Progenitor cell of endocrine pancreas (in vitro differentiated cells): ENCODE data around the gene SLC39A10. TPM values are rescaled to one million over a fixed set of nuclear protein-coding genes. Genes with fewer than 3 reads are reported as not detected.

Experiments used
- DNase-seq: peaks from one replicate; pipeline ENCODE4 v3.0.0; 2021; ENCODE audit warnings: low spot score; ENCODE audit not compliant: unreplicated experiment
- H3K27ac Mint-ChIP-seq: 2 replicates; pipeline ENCODE4 v1.8.0; 2021; ENCODE audit warnings: mild to moderate bottlenecking, moderate library complexity, mixed read lengths
- H3K27me3 Mint-ChIP-seq: 2 replicates; pipeline ENCODE4 v1.8.0; 2021; ENCODE audit warnings: mixed read lengths
- H3K36me3 Mint-ChIP-seq: 2 replicates; pipeline ENCODE4 v1.8.0; 2022; ENCODE audit warnings: mixed read lengths; ENCODE audit not compliant: insufficient read depth
- H3K4me1 Mint-ChIP-seq: 2 replicates; pipeline ENCODE4 v1.8.0; 2021; ENCODE audit warnings: low read depth, mixed read lengths
- H3K4me3 Mint-ChIP-seq: 2 replicates; pipeline ENCODE4 v1.8.0; 2021; ENCODE audit warnings: low read depth, mild to moderate bottlenecking, moderate library complexity, mixed read lengths
- H3K9me3 Mint-ChIP-seq: 2 replicates; pipeline ENCODE4 v1.8.0; 2021; ENCODE audit warnings: low read depth, mixed read lengths
- total RNA-seq: library from RNA; stranded (reverse); gene quantifications from 2 replicates; pipeline ENCODE4 v1.2.1, GENCODE V29; 2021
- TF ChIP-seq, protein P1 (sequence below): fragments of 200-600 bp; sonication (generic); IDR thresholded peaks from one replicate; pipeline ENCODE4 v1.5.0; 2021; ENCODE audit warnings: antibody characterized with exemption, mild to moderate bottlenecking; ENCODE audit not compliant: unreplicated experiment

The SLC39A10 gene
- total RNA-seq, 1 donor from 2014 or later, result 181 TPM

DNA sequence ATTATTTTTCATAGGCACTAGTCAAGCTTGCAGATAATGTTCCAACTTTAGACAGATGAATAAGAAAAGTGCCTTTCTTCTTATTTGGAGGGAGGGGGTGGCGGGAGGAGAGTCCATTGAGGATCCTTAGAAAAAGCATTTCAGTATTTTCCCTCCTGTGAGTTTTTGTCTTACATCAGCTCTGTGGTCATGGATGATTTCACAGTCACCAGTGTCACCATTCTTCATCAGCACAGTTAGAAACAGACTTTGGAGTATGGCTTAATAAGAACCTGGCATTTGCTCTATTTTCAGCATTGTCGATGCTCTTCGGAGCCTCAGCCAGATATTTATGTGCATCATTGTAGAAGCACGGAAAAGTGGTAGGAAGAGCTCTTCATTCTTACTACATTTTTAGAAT, 70.1 kb downstream of the SLC39A10 start:
- TF ChIP-seq, protein P1, sequence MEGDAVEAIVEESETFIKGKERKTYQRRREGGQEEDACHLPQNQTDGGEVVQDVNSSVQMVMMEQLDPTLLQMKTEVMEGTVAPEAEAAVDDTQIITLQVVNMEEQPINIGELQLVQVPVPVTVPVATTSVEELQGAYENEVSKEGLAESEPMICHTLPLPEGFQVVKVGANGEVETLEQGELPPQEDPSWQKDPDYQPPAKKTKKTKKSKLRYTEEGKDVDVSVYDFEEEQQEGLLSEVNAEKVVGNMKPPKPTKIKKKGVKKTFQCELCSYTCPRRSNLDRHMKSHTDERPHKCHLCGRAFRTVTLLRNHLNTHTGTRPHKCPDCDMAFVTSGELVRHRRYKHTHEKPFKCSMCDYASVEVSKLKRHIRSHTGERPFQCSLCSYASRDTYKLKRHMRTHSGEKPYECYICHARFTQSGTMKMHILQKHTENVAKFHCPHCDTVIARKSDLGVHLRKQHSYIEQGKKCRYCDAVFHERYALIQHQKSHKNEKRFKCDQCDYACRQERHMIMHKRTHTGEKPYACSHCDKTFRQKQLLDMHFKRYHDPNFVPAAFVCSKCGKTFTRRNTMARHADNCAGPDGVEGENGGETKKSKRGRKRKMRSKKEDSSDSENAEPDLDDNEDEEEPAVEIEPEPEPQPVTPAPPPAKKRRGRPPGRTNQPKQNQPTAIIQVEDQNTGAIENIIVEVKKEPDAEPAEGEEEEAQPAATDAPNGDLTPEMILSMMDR, result no peak
- peaks cover 34% of the 10 kb centered on the region for H3K36me3 Mint-ChIP-seq
- peaks cover 28% of the 10 kb centered on the region for H3K4me1 Mint-ChIP-seq
- no peak overlapping the region for H3K27ac Mint-ChIP-seq
- no peaks in the 10 kb centered on the region for H3K27me3 Mint-ChIP-seq
- no peak overlapping the region for H3K4me3 Mint-ChIP-seq
- H3K9me3 Mint-ChIP-seq, result no peaks in the 10 kb centered on the region
- no peak for DNase-seq

DNA sequence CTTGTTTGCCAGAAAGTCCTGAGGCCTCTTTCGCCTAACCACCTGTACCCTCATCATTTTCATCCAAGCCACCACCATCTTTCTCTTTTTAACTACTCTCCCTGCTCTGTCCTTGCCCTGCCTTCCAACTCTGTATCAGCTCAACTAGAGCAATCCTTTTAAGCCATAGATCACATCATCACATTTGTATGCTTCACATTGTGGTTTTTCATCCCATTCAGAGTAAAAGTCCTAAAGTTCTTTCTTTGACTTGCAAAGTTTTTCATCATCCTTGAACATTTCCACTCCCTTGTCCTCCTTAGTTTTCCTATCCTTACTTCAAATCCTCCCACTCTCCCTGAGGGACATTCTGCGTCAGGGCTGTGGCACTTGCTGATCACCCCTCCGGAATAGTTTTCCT, 73.9 kb downstream of the SLC39A10 start:
- no peak overlapping the region for H3K4me3 Mint-ChIP-seq
- H3K36me3 Mint-ChIP-seq, result peaks cover 41% of the 10 kb centered on the region
- no peaks in the 10 kb centered on the region for H3K9me3 Mint-ChIP-seq
- TF ChIP-seq, protein P1, result no peak
- DNase-seq, result no peak
- peaks cover 7% of the 10 kb centered on the region for H3K4me1 Mint-ChIP-seq
- peak overlapping the region; percentile 11 for H3K27ac Mint-ChIP-seq
- H3K27me3 Mint-ChIP-seq, result no peaks in the 10 kb centered on the region

DNA sequence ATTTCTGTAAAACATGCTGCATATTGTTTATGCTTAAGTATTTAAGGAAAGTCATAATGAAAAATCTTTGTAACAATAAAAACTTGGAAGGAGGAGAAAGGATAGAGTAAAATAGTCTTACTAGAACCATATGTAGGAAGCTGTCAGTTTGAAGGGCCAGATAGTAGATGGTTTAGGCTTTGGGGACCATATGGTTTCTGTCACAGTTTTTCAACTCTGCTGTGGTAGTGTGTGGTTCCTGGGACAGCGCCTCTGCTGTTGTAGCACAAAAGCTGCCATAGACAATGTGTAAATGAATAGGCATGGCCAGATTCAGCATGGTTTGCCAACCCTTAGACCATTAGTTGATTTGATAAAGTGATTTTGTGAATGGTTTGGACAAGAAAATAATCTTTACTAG, 75.5 kb downstream of the SLC39A10 start:
- peaks cover 38% of the 10 kb centered on the region for H3K36me3 Mint-ChIP-seq
- TF ChIP-seq, protein P1, result no peak

DNA sequence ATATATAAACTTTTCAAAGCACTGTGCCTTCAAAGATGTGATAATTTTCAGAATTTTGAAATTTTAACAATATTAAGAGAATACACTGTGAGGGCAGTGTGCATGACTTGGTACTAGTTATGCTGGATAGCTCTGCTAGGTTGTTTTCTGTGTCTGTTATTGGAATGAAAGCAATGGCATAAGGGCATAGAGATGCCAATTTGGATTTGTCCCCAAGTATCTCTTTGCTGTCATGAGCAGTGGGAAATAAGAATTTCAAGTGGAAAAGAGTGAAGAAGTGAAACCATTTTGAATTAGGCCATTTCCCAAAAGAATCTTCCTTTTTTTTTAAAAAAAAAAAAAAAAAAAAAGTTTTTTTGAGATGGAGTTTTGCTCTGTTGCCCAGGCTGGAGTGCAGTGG, 76.8 kb downstream of the SLC39A10 start:
- Mint-ChIP-seq H3K27ac (no peak overlapping the region), H3K9me3 (no peaks in the 10 kb centered on the region), H3K4me1 (peaks cover 2% of the 10 kb centered on the region), H3K4me3 (no peak overlapping the region), H3K27me3 (no peaks in the 10 kb centered on the region), H3K36me3 (peaks cover 42% of the 10 kb centered on the region)
- TF ChIP-seq, protein P1, result no peak
- DNase-seq, result no peak

More for the DNA sequence above, 75.5 kb downstream of the SLC39A10 start:
- H3K27me3 Mint-ChIP-seq, result no peaks in the 10 kb centered on the region
- no peak overlapping the region for H3K4me3 Mint-ChIP-seq
- H3K27ac Mint-ChIP-seq, result no peak overlapping the region
- no peaks in the 10 kb centered on the region for H3K9me3 Mint-ChIP-seq
- H3K4me1 Mint-ChIP-seq, result peaks cover 2% of the 10 kb centered on the region
- no peak for DNase-seq

DNA sequence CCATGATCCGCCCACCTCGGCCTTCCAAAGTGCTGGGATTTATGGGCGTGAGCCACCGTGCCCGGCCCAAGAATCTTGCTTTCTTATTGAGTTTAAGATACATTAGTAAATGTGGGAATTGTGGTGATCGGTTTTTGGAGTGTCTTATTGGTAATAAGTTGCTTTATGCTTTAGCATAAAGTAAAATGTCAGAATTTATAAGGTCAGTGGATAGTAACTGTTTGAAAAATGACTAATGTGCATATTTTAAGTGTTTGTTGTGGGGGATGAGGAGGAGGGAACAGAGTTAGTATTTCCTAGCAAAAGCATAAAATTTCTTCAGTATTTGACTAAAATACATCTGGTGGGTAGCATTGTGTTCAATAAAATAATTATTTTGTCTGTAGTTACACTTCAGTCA, 77.4 kb downstream of the SLC39A10 start:
- H3K27ac Mint-ChIP-seq, result peak overlapping the region; percentile 18
- peaks cover 2% of the 10 kb centered on the region for H3K4me1 Mint-ChIP-seq

More for the DNA sequence above, 77.4 kb downstream of the SLC39A10 start:
- TF ChIP-seq, protein P1, result no peak
- H3K4me3 Mint-ChIP-seq, result no peak overlapping the region
- no peaks in the 10 kb centered on the region for H3K27me3 Mint-ChIP-seq
- no peak for DNase-seq
- no peaks in the 10 kb centered on the region for H3K9me3 Mint-ChIP-seq
- H3K36me3 Mint-ChIP-seq, result peaks cover 39% of the 10 kb centered on the region
